ENCODE data around the gene TBRG4.

Gene TBRG4

GRCh38 chr7:45087301-45088145 lies 24.0 kb downstream of the TBRG4 start:
- DNase-seq, result no peak

GRCh38 chr7:45086331-45087065 lies 25.0 kb downstream of the TBRG4 start:
- no peak for DNase-seq

GRCh38 chr7:45085619-45086200 lies 25.8 kb downstream of the TBRG4 start:
- no peak for DNase-seq

GRCh38 chr7:45084901-45085618 lies 26.4 kb downstream of the TBRG4 start:
- no peak for DNase-seq

DNA sequence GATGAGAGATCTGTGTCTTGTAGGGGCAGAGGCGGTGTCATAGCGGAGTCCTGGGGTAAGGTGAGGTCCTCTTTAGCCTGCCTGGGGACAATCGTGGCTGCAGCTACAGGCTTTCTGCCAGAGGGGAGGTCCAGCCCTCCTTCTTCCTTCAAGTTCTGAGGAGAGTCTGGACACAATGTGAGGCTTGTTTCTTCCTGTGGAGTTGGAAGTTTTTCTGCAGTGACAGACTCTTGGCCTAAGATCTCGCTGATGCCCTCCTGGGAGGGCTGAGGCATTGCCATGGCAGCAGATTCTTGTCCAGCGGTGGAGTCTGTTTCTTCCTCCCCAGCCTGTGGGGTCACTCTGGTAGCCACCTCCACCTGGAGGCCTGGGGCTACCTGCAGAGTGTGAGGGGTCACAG lies 27.2 kb downstream of the TBRG4 start:
- DNase-seq, result no peak

DNA sequence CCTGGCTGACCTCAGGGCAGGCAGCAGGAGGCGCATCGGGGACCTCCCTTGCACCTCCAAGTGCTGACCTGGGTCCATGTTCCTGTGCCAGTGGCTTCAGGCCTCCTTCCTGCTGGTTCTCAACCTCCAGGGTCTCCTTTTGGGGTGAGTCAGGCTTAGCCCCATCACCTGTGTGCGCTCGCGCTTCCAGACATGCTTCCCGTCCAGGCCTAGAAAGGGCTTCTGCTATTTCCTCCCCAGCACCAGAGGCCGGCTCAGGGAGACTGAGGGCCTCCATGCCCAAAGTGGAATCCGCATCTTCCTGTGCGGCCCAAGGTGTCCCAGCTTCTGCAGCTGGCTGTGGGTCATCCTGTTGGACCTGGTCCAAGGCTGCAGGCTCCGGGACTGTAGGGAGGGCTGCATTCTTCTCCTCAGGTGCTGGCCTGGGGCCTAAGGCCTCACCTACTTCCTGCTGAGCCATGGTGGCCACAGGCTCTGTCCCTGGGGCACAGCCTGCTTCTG lies 28.6 kb downstream of the TBRG4 start:
- DNase-seq, result no peak

- DNase-seq, result no peak
Measured at GRCh38 chr7:45082031-45082830, 29.3 kb downstream of the TBRG4 start.

- DNase-seq, result no peak
Measured at GRCh38 chr7:45081670-45081974, 29.9 kb downstream of the TBRG4 start.

- no peak for DNase-seq
Measured at GRCh38 chr7:45080958-45081669, 30.4 kb downstream of the TBRG4 start.

DNA sequence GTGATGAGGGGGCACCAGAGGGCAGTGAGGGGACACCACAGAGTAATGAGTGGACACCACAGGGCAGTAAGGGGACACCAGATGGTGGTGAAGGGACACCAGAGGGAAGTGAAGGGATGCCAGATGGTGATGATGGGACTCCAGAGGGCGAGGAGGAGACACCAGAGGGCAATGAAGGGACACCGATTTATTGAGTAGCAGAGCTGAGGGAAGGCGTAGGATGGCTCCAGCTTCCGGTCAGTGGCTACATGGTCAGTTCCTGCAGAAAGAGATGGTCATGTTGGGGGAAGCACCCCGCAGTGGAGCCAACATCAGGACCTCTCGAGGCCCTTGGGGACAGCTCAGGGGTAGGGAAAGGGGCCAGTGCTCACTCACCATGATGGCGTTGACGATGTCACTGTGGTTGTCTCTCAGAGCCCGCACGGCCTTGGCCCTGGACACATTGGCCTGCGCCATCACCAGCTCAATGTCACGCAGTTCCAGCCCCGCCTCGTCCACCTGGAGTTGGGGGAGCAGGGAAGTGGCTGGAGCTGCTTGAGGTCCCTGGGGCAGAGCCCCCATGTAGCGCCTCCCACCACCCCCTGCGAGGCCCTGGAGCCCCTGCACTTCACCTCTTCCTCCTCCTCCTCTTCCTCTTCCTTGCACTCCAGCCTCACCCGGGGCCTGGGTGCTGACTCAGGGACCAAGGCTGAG lies 31.1 kb downstream of the TBRG4 start:
- DNase-seq, result no peak

GRCh38 chr7:45078125-45078681 lies 33.3 kb downstream of the TBRG4 start:
- no peak for DNase-seq

DNA sequence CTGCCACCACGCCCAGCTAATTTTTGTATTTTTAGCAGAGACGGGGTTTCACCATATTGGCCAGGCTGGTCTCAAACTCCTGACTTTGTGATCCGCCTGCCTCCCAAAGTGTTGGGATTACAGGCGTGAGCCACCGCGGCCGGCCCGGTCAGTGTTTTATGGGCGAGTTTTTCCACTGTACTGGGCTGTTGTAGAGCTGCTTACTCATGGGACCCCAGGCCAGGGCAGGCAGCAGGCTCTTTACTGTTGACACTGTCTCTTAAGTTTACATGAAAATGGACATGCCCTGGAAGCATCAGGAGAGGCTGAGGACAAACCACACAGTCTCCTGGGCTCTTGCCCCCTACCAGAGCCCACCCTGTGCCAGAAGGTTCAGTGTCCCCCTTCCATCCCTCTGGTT lies 33.9 kb downstream of the TBRG4 start:
- no peak for DNase-seq

DNA sequence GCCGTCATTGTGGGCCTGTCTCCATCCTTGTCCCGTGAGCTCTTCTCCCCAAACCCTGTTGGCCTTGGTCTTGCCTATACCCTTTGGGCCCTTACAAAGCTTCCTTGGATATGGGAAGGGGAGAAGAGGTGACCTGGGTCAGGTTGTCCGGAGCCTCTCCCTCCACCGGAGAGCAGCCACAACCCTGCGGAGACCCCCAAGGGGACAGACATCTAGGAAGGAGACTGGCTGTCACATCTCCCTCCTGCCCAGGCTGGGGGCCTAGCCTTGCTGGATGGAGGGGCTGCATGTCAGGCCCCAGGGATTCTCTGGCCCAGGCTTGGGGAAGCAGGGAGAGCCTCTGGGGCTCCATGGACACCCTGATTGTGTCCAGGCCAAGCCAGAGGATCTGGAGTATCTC lies 34.6 kb downstream of the TBRG4 start:
- no peak for DNase-seq

DNA sequence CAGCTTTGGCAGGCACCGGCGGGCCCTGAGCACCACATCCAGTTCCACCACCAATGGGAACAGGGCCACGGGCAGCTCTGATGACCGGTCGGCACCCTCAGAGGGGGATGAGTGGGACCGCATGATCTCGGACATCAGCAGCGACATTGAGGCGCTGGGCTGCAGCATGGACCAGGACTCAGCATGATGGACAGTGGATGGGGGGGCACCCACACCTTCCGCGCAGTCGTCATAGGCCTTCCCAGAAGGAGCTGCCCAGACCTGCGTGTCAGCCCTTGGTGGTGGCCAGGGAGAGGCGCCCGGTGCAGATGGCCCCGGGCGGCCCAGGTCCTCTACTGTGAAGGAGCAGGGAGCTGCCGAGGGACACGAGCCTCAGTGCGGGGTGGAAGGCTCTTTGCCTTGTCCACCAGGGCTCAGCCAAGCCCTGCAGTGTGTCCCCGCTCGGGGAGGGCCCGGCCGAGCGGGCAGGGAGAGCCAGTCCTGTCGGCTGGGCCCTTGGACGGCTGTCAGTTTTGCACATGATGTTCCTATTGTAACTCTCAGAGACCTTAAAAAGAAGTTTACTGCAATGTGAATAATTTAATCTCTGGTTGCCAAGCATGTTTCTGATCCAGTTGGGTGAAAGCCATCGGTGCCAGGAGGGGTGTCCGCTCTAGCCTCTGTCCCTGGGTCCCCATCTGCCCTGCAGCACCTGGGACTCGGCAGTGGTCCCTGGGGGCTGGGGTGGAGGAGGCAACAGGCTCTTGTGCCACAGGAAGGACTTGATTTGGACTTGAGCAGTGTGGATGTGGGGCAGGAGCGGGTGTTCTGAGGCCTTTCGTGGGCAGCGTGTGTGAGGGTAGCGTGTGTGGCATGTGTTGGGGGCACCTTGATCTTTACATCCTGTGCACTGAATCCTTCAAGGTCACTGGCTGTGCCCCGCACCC lies 35.4 kb downstream of the TBRG4 start:
- no peak for DNase-seq

- DNase-seq, result no peak
Measured at GRCh38 chr7:45075355-45075644, 36.2 kb downstream of the TBRG4 start.

DNA sequence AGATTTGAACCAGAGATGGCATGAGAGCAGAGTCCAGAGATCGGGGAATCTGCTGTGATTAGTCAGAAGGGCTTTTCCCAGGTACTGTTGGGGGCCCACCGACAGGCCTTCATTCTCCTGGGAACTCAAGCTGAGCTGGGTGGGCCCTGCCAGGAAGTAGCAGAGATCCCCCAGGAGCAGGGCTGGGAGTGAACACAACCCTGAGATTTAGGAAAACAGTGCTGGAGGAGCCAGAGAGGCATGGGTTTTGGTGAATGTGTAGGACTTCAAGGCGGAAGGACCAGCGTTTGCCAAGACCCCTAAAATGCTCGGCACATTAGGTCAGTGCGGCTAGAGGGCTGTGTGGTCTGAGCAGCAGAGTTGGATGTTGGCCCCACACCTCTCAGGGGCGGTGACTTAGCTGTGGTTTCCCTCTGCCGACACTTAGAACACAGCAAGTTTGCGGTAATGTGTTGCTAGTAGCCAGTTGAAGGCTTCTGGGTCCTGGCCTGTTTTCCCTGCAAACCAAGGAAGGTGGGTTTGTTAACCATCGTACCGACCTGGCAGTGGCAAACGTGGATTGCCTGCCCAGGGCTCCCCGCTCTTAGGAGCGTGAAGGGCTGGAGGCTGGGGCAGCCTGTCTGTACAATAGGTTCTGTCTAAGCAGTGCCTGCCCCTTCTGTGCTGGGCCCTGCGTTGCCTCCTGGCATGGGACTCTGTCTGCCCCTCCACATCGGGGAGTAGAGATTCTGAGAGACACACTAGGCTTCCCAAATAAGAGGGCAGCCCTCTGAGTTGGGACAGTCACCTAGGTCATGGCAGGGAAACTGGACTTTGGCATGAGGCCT lies 36.8 kb downstream of the TBRG4 start:
- no peak for DNase-seq

GRCh38 chr7:45073786-45074527 lies 37.5 kb downstream of the TBRG4 start:
- DNase-seq, result no peak
